HCT116 (cell line): ENCODE results near the gene CIDEA. TPM values are rescaled to one million over a fixed set of nuclear protein-coding genes. Genes with fewer than 3 reads are reported as not detected.

Experiments
- ATAC-seq: fragments of 200-7000 bp; cut with Tn5 transposase; 2 replicates; pipeline ENCODE4 v1.9.1; 2020; ENCODE audit warnings: mild to moderate bottlenecking, moderate library complexity
- BruUV-seq: library from RNA; stranded (reverse); fragments of 400-500 nt; replicated peaks from 2 replicates; lab custom pipeline; 2021; lab: Mats Ljungman, UMichigan
- CTCF ChIA-PET: fragments of 300-600 bp; sonication (Branson Sonifier 250); formaldehyde crosslinking; loops from one replicate; lab custom pipeline; 2021; ENCODE audit warnings: antibody characterized with exemption; lab: Charles Lee
- POLR2A ChIA-PET: fragments of 300-600, 350-600 bp; sonication (Branson Sonifier 250); formaldehyde crosslinking; loops from one replicate; lab custom pipeline; 2021; ENCODE audit warnings: antibody characterized with exemption; lab: Charles Lee
- RAD21 ChIA-PET, 2 experiments: fragments of 300-600 bp; sonication (Branson Sonifier 250); formaldehyde crosslinking; loops; one replicate each; lab custom pipeline; 2023; ENCODE audit warnings: low total read pairs in 2 of 2; ENCODE audit not compliant: uncharacterized antibody in 2 of 2, unreplicated experiment in 2 of 2, low non-redundant PET in 1 of 2; lab: Charles Lee
- DNase-seq: peaks from one replicate; pipeline ENCODE4 v3.0.0-alpha.2; 2010; ENCODE audit warnings: low read depth, low spot score
- H2AFZ ChIP-seq: fragments of 200-600 bp; shearing (Covaris generic), sonication (generic); 2 replicates; pipeline ENCODE4 v1.6.1; 2017; ENCODE audit warnings: low read depth, mixed run types, mixed read lengths, antibody characterized with exemption, low read length; ENCODE audit not compliant: poor library complexity, severe bottlenecking
- H3K27ac ChIP-seq: 2 replicates; pipeline ENCODE4 v1.5.1; 2012; ENCODE audit warnings: low read depth, low read length
- H3K27me3 ChIP-seq: fragments of 200-600 bp; sonication (generic); 2 replicates; pipeline ENCODE4 v1.6.1; 2016; ENCODE audit warnings: mixed run types, low read length, mixed read lengths; ENCODE audit not compliant: insufficient read depth
- H3K36me3 ChIP-seq, 2 experiments: fragments of 200-500 bp in 1 of 2; fragments of 200-600 bp in 1 of 2; sonication (Bioruptor generic) in 1 of 2; sonication (generic) in 1 of 2; 2 replicates each; pipeline versions ENCODE4 v1.5.1 to v1.6.1; 2014 to 2016; ENCODE audit warnings: low read length in 2 of 2, inconsistent platforms in 1 of 2, mixed read lengths in 1 of 2, mixed run types in 1 of 2; ENCODE audit not compliant: insufficient read depth in 2 of 2, control insufficient read depth in 1 of 2
- H3K4me1 ChIP-seq, 2 experiments: fragments of 200-600 bp in 1 of 2; sonication (generic) in 1 of 2; 2 replicates each; pipeline versions ENCODE4 v1.5.1 to v1.6.1; 2012 to 2017; ENCODE audit warnings: low read length in 2 of 2, inconsistent platforms in 1 of 2, mild to moderate bottlenecking in 1 of 2, mixed read lengths in 1 of 2, mixed run types in 1 of 2, moderate library complexity in 1 of 2; ENCODE audit not compliant: insufficient read depth in 2 of 2, control insufficient read depth in 1 of 2
- H3K4me2 ChIP-seq: fragments of 200-600 bp; sonication (generic); 2 replicates; pipeline ENCODE4 v1.6.1; 2017; ENCODE audit warnings: mixed run types, low read length, mixed read lengths
- H3K4me3 ChIP-seq, 2 experiments: fragments of 200-600 bp in 1 of 2; sonication (generic) in 1 of 2; replicated peaks in 1 of 2; 2 replicates each; pipeline ENCODE4 v1.5.1; 2011 to 2016; ENCODE audit warnings: low read length in 2 of 2, control low read depth in 1 of 2, low read depth in 1 of 2, mild to moderate bottlenecking in 1 of 2, mixed read lengths in 1 of 2, mixed run types in 1 of 2
- H3K79me2 ChIP-seq: fragments of 200-600 bp; sonication (generic); 2 replicates; pipeline ENCODE4 v1.6.1; 2017; ENCODE audit warnings: mild to moderate bottlenecking, mixed run types, low read length, moderate library complexity, mixed read lengths; ENCODE audit not compliant: insufficient read depth
- H3K9ac ChIP-seq: fragments of 200-600 bp; sonication (generic); 2 replicates; pipeline ENCODE4 v1.6.1; 2016; ENCODE audit warnings: low read length, mixed read lengths
- H3K9me2 ChIP-seq: fragments of 200-600 bp; sonication (generic), shearing (Covaris generic); 2 replicates; pipeline ENCODE4 v1.6.1; 2017; ENCODE audit warnings: mixed run types, mild to moderate bottlenecking, moderate library complexity; ENCODE audit not compliant: insufficient read depth
- H3K9me3 ChIP-seq, 2 experiments: fragments of 200-500 bp in 1 of 2; fragments of 200-600 bp in 1 of 2; sonication (Bioruptor generic) in 1 of 2; sonication (generic) in 1 of 2; 2 replicates each; pipeline ENCODE4 v1.6.1; 2014 to 2017; ENCODE audit warnings: low read length in 2 of 2, mixed read lengths in 2 of 2, inconsistent platforms in 1 of 2, low read depth in 1 of 2, mild to moderate bottlenecking in 1 of 2, mixed run types in 1 of 2, moderate library complexity in 1 of 2; ENCODE audit not compliant: control insufficient read depth in 1 of 2, insufficient read depth in 1 of 2
- H4K20me1 ChIP-seq: fragments of 200-600 bp; sonication (generic), shearing (Covaris generic); 2 replicates; pipeline ENCODE4 v1.6.1; 2017; ENCODE audit warnings: mixed run types, mild to moderate bottlenecking, moderate library complexity; ENCODE audit not compliant: insufficient read depth
- CBX3 ChIP-seq: IDR thresholded peaks from 2 replicates; pipeline ENCODE4 v1.6.1; 2012; ENCODE audit warnings: low read depth
- CEBPB ChIP-seq: IDR thresholded peaks from 2 replicates; pipeline ENCODE4 v1.6.1; 2012; ENCODE audit warnings: low read depth
- CTCF ChIP-seq, 3 experiments: fragments of 200-600 bp in 1 of 3; sonication (generic) in 1 of 3; IDR thresholded peaks in 2 of 3; conservative IDR thresholded peaks in 1 of 3; 2 replicates each; pipeline ENCODE4 v1.5.1; 2012 to 2017; ENCODE audit warnings: low read depth in 2 of 3, low read length in 2 of 3, antibody characterized with exemption in 1 of 3, borderline replicate concordance in 1 of 3, control low read depth in 1 of 3, mild to moderate bottlenecking in 1 of 3, mixed read lengths in 1 of 3, mixed run types in 1 of 3, moderate library complexity in 1 of 3; ENCODE audit not compliant: insufficient read depth in 1 of 3
- EGR1 ChIP-seq: IDR thresholded peaks from 2 replicates; pipeline ENCODE4 v1.6.1; 2012; ENCODE audit warnings: low read depth
- JUND ChIP-seq: IDR thresholded peaks from 2 replicates; pipeline ENCODE4 v1.6.1; 2012
- MAX ChIP-seq: IDR thresholded peaks from 2 replicates; pipeline ENCODE4 v1.6.1; 2012
- POLR2AphosphoS5 ChIP-seq: IDR thresholded peaks from 2 replicates; pipeline ENCODE4 v1.6.1; 2011; ENCODE audit warnings: mild to moderate bottlenecking, low read depth, low read length, moderate library complexity
- RAD21 ChIP-seq: IDR thresholded peaks from 2 replicates; pipeline ENCODE4 v1.6.1; 2012; ENCODE audit warnings: low read depth, mild to moderate bottlenecking
- SRF ChIP-seq: IDR thresholded peaks from 2 replicates; pipeline ENCODE4 v1.6.1; 2012; ENCODE audit warnings: low read depth
- TCF7L2 ChIP-seq: IDR thresholded peaks from 2 replicates; pipeline ENCODE4 v1.7.0; 2011; ENCODE audit warnings: borderline replicate concordance, inconsistent platforms; ENCODE audit not compliant: insufficient read depth, insufficient read length; ENCODE audit errors: extremely low read depth
- YY1 ChIP-seq: IDR thresholded peaks from 2 replicates; pipeline ENCODE4 v1.6.1; 2011; ENCODE audit warnings: low read length, low read depth, moderate library complexity, mild to moderate bottlenecking; ENCODE audit not compliant: insufficient replicate concordance; ENCODE audit errors: extremely low read depth
- ZFX ChIP-seq: fragments of 450-650 bp; IDR thresholded peaks from 2 replicates; pipeline ENCODE4 v1.6.1; 2017
- intact Hi-C: fragments of 100-400 bp; cut with micrococcal nuclease; formaldehyde crosslinking; loops from 2 replicates; pipeline ENCODE4 v1.10.0; 2022
- total RNA-seq: library from RNA; stranded (reverse); gene quantifications from one replicate; pipeline ENCODE4 v1.2.1, GENCODE V29; 2021; ENCODE audit not compliant: unreplicated experiment
- TF ChIP-seq, protein P1 (sequence below): IDR thresholded peaks from 2 replicates; pipeline ENCODE4 v1.6.1; 2011; ENCODE audit warnings: mild to moderate bottlenecking, low read length, moderate library complexity; ENCODE audit not compliant: insufficient replicate concordance; ENCODE audit errors: extremely low read depth

CIDEA gene
- total RNA-seq, 1 experiment from 2014 or later, result not detected

GRCh38 chr18:12325726-12326245 lies 71.6 kb downstream of the CIDEA start:
- DNase-seq (no peak), ATAC-seq (no peak)
- intact Hi-C loops, result loop anchor here (5.0 kb wide), 1 partner anchor 337 kb away; no protein-coding TSS in a partner anchor
- Histone ChIP-seq H4K20me1 (no peaks in the 10 kb centered on the region), H3K9me3 (no peaks in the 10 kb centered on the region), H3K27me3 (no peaks in the 10 kb centered on the region), H3K9me2 (no peaks in the 10 kb centered on the region), H3K27ac (no peak overlapping the region), H3K4me3 (no peak overlapping the region), H3K79me2 (peaks cover 52% of the 10 kb centered on the region), H3K4me1 (peaks cover 0 to 7% of the 10 kb centered on the region in 2 experiments; a peak in 1 of 4 replicates), H3K4me2 (no peak overlapping the region), H3K36me3 (peaks cover 16 to 44% of the 10 kb centered on the region in 2 experiments; a peak in 2 of 4 replicates), H3K9ac (no peak overlapping the region), H2AFZ (no peak overlapping the region)
- ChIA-PET CTCF (no interaction called here), RAD21 (no interaction called here), POLR2A (no interaction called here)
- no peak for TF ChIP-seq CTCF (IDR thresholded peaks at IDR 0.05 in 2 of 3, conservative IDR thresholded peaks at IDR 0.05 in 1 of 3; ENCODE audit: borderline replicate concordance in 1 of 3, insufficient read depth in 1 of 3, low read depth in 2 of 3, low read length in 2 of 3)
- no peak for TF ChIP-seq MAX
- no peak for TF ChIP-seq EGR1
- TF ChIP-seq YY1, result no peak
- no peak for TF ChIP-seq CEBPB
- no peak for TF ChIP-seq POLR2AphosphoS5
- no peak for TF ChIP-seq CBX3
- TF ChIP-seq JUND, result no peak
- TF ChIP-seq, protein P1, sequence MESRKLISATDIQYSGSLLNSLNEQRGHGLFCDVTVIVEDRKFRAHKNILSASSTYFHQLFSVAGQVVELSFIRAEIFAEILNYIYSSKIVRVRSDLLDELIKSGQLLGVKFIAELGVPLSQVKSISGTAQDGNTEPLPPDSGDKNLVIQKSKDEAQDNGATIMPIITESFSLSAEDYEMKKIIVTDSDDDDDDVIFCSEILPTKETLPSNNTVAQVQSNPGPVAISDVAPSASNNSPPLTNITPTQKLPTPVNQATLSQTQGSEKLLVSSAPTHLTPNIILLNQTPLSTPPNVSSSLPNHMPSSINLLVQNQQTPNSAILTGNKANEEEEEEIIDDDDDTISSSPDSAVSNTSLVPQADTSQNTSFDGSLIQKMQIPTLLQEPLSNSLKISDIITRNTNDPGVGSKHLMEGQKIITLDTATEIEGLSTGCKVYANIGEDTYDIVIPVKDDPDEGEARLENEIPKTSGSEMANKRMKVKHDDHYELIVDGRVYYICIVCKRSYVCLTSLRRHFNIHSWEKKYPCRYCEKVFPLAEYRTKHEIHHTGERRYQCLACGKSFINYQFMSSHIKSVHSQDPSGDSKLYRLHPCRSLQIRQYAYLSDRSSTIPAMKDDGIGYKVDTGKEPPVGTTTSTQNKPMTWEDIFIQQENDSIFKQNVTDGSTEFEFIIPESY, result no peak
- no peak for TF ChIP-seq ZFX
- TF ChIP-seq TCF7L2, result no peak
- no peak for TF ChIP-seq RAD21
- no peak for TF ChIP-seq SRF
- TSS peak; percentile 31 for BruUV-seq
